ENCODE measurements around the gene PKD1L1.
A peak's percentile ranks its signal among the peaks of the same experiment; 100 is the strongest.
"Not testable (repeated sequence)": the region's sequence is repeated elsewhere in the genome, so short reads cannot be mapped to it uniquely, and the experiment has no call there.

PKD1L1 gene

GRCh38 chr7:47762207-47762606 is 186.1 kb downstream of the PKD1L1 start:
- no peak for DNase-seq (ENCODE audit: low read depth)
- no peak for TF ChIP-seq CTCF (IDR thresholded peaks at IDR 0.05; ENCODE audit: low read depth, low read length, missing control alignments)
- no peak overlapping the region for H3K4me3 ChIP-seq (ENCODE audit: low read depth, low read length)

GRCh38 chr7:47759056-47759706 is 189.1 kb downstream of the PKD1L1 start:
- DNase-seq (ENCODE audit: low read depth) = no peak
- no peak overlapping the region for H3K4me3 ChIP-seq (ENCODE audit: low read depth, low read length)
- peak; percentile 22 for TF ChIP-seq CTCF (IDR thresholded peaks at IDR 0.05; ENCODE audit: low read depth, low read length, missing control alignments)

- no peak overlapping the region for H3K4me3 ChIP-seq (ENCODE audit: low read depth, low read length)
- DNase-seq (ENCODE audit: low read depth) = no peak
- no peak for TF ChIP-seq CTCF (IDR thresholded peaks at IDR 0.05; ENCODE audit: low read depth, low read length, missing control alignments)
Observed at GRCh38 chr7:47758546-47758945, 189.7 kb downstream of the PKD1L1 start.

- no peak for DNase-seq (ENCODE audit: low read depth)
- no peak overlapping the region for H3K4me3 ChIP-seq (ENCODE audit: low read depth, low read length)
Observed at GRCh38 chr7:47757921-47758411, 190.3 kb downstream of the PKD1L1 start.

GRCh38 chr7:47756636-47757035 is 191.6 kb downstream of the PKD1L1 start:
- H3K4me3 ChIP-seq (ENCODE audit: low read depth, low read length) = no peak overlapping the region
- TF ChIP-seq CTCF (IDR thresholded peaks at IDR 0.05; ENCODE audit: low read depth, low read length, missing control alignments) = no peak
- DNase-seq (ENCODE audit: low read depth) = no peak

More at GRCh38 chr7:47757921-47758411, 190.3 kb downstream of the PKD1L1 start:
- no peak for TF ChIP-seq CTCF (IDR thresholded peaks at IDR 0.05; ENCODE audit: low read depth, low read length, missing control alignments)

- DNase-seq (ENCODE audit: low read depth) = no peak
- TF ChIP-seq CTCF (IDR thresholded peaks at IDR 0.05; ENCODE audit: low read depth, low read length, missing control alignments) = no peak
- no peak overlapping the region for H3K4me3 ChIP-seq (ENCODE audit: low read depth, low read length)
Observed at GRCh38 chr7:47755248-47755647, 193.0 kb downstream of the PKD1L1 start.

- not testable (repeated sequence) for DNase-seq (ENCODE audit: low read depth); H3K4me3 ChIP-seq (ENCODE audit: low read depth, low read length)
Observed at GRCh38 chr7:47751724-47752123, 196.5 kb downstream of the PKD1L1 start.
